CD4-positive, alpha-beta memory T cell (primary cell): ENCODE data around the gene ST13. TPM values are rescaled to one million over a fixed set of nuclear protein-coding genes. Genes with fewer than 3 reads are reported as not detected.
"Not testable (repeated sequence)": the region's sequence is repeated elsewhere in the genome, so short reads cannot be mapped to it uniquely, and the experiment has no call there.

Experiments
- CTCF ChIA-PET: fragments of 350-600 bp; sonication (Branson Sonifier 250); formaldehyde crosslinking; loops from one replicate; lab custom pipeline; 2021; ENCODE audit warnings: inconsistent platforms; ENCODE audit not compliant: partially characterized antibody; lab: Charles Lee
- POLR2A ChIA-PET: fragments of 350-600 bp; sonication (Branson Sonifier 250); formaldehyde crosslinking; loops from one replicate; lab custom pipeline; 2021; ENCODE audit not compliant: partially characterized antibody; lab: Charles Lee
- DNase-seq, 5 donors: peaks; one replicate each; pipeline versions ENCODE4 v3.0.0 to v3.0.0-alpha.2; 2020 to 2022; ENCODE audit warnings: mixed read lengths in 1 of 5
- H3K27ac ChIP-seq: one replicate; pipeline ENCODE4 v1.7.0; 2013; ENCODE audit warnings: low read depth, low read length
- H3K27me3 ChIP-seq: 2 replicates; pipeline ENCODE4 v1.7.0; 2013; ENCODE audit warnings: mild to moderate bottlenecking, low read length, moderate library complexity; ENCODE audit not compliant: insufficient read depth
- H3K36me3 ChIP-seq: 2 replicates; pipeline ENCODE4 v1.7.0; 2013; ENCODE audit warnings: mild to moderate bottlenecking, low read length, moderate library complexity; ENCODE audit not compliant: insufficient read depth
- H3K4me1 ChIP-seq: 2 replicates; pipeline ENCODE4 v1.7.0; 2013; ENCODE audit warnings: mild to moderate bottlenecking, low read length, moderate library complexity; ENCODE audit not compliant: insufficient read depth
- H3K4me3 ChIP-seq, 2 donors: one replicate each; pipeline ENCODE4 v1.7.0; 2013; ENCODE audit warnings: low read length in 2 of 2, mild to moderate bottlenecking in 1 of 2
- H3K9me3 ChIP-seq, 2 donors: one replicate each; pipeline ENCODE4 v1.7.0; 2013; ENCODE audit warnings: low read length in 2 of 2, control low read depth in 1 of 2; ENCODE audit not compliant: control insufficient read depth in 1 of 2
- H3K27ac Mint-ChIP-seq, 7 donors: one replicate each; pipeline ENCODE4 v1.8.0; 2020 to 2021; ENCODE audit warnings: mixed read lengths in 7 of 7, mild to moderate bottlenecking in 6 of 7, inconsistent platforms in 3 of 7, moderate library complexity in 3 of 7
- H3K27me3 Mint-ChIP-seq, 2 donors: one replicate each; pipeline ENCODE4 v1.8.0; 2020 to 2021; ENCODE audit warnings: mixed read lengths in 2 of 2
- H3K36me3 Mint-ChIP-seq, 2 donors: one replicate each; pipeline ENCODE4 v1.8.0; 2020 to 2021; ENCODE audit warnings: mixed read lengths in 2 of 2, inconsistent platforms in 1 of 2, mild to moderate bottlenecking in 1 of 2
- H3K4me1 Mint-ChIP-seq, 4 donors: one replicate each; pipeline ENCODE4 v1.8.0; 2020 to 2021; ENCODE audit warnings: mixed read lengths in 4 of 4, mild to moderate bottlenecking in 1 of 4
- H3K4me3 Mint-ChIP-seq, 8 donors: one replicate each; pipeline ENCODE4 v1.8.0; 2020 to 2021; ENCODE audit warnings: mixed read lengths in 8 of 8, mild to moderate bottlenecking in 7 of 8, moderate library complexity in 6 of 8, inconsistent platforms in 3 of 8
- H3K9me3 Mint-ChIP-seq, 8 donors: one replicate each; pipeline ENCODE4 v1.8.0; 2020 to 2021; ENCODE audit warnings: mixed read lengths in 8 of 8, mild to moderate bottlenecking in 5 of 8, inconsistent platforms in 3 of 8, moderate library complexity in 1 of 8
- intact Hi-C: fragments of 100-400 bp; cut with micrococcal nuclease; formaldehyde crosslinking; loops from one replicate; pipeline ENCODE4 v1.15.1; 2023
- polyA plus RNA-seq, 2 donors: library from polyadenylated mRNA; unstranded; fragments of 300-500 nt; fragmentation: Illumina TruSeq; gene quantifications; one replicate each; pipeline ENCODE4 v1.2.3, GENCODE V29; 2021
- total RNA-seq, 2 experiments: library from RNA; stranded (reverse); gene quantifications; one replicate each; pipeline ENCODE4 v1.2.3, GENCODE V29; 2021

ST13 gene
- total and polyA plus RNA-seq, 4 experiments from 2014 or later: 161 to 174 (median 168) TPM

DNA sequence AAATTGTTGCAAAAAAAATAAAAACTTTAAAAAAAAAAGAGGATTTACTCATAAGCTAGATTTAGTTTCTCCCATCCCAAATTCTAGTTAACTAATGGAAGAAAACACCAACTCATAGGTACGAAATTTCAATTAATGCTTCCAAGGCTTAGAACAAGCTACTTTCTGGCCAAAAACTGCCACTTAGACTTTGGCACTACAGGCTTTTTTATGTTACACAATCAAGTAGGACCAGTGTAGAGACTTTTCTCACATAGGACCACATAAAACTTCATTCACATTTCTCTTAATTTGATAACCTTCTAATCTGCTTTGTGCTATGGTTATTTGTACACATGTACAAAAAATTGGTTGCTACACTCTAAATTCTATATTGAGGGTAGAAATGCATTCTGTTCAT, 3.1 kb downstream of the ST13 start:
- no peak for DNase-seq
- peak overlapping the region in 3 of 8 donors; percentile 51 to 79 (median 62) for H3K4me3 Mint-ChIP-seq
- H3K4me3 ChIP-seq: no peak overlapping the region
- peaks cover 28 to 77% (median 51%) of the 10 kb centered on the region in 4 donors for H3K4me1 Mint-ChIP-seq
- no peaks in the 10 kb centered on the region for H3K27me3 ChIP-seq
- peaks cover 0 to 2% of the 10 kb centered on the region in 2 donors for H3K27me3 Mint-ChIP-seq
- H3K9me3 ChIP-seq: no peaks in the 10 kb centered on the region
- ChIA-PET CTCF (no interaction called here), POLR2A (no interaction called here)
- H3K9me3 Mint-ChIP-seq: peaks cover 0 to 7% (median 0%) of the 10 kb centered on the region in 8 donors
- peaks cover 3 to 54% of the 10 kb centered on the region in 2 donors for H3K36me3 Mint-ChIP-seq
- peaks cover 59% of the 10 kb centered on the region for H3K4me1 ChIP-seq
- intact Hi-C loops: no loop called here
- H3K27ac ChIP-seq: peak overlapping the region; percentile 21
- H3K27ac Mint-ChIP-seq: peak overlapping the region in 6 of 7 donors; percentile 57 to 98 (median 75)
- H3K36me3 ChIP-seq: peaks cover 8% of the 10 kb centered on the region

DNA sequence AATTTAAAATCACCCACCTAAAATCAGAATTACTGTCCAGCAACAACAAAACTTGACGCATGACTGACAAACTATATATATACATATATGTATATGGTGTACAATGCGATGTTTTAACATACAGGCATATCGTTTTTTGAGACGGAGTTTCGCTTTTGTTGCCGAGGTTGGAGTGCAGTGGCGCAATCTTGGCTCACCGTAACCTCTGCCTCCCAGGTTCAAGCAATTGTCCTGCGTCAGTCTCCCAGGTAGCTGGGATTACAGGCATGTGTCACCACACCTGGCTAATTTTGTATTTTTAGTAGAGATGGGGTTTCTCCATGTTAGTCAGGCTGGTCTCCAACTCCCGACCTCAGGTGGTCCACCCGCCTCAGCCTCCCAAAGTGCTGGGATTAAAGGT, 10.6 kb downstream of the ST13 start:
- H3K4me1 Mint-ChIP-seq: peaks cover 6 to 22% (median 9%) of the 10 kb centered on the region in 4 donors
- DNase-seq, CTCF ChIA-PET, H3K4me1 ChIP-seq, H3K27me3 ChIP-seq, H3K9me3 Mint-ChIP-seq, H3K9me3 ChIP-seq, H3K4me3 Mint-ChIP-seq, H3K27me3 Mint-ChIP-seq, H3K27ac Mint-ChIP-seq, H3K4me3 ChIP-seq, intact Hi-C loops, H3K27ac ChIP-seq: not testable (repeated sequence)
- POLR2A ChIA-PET: interaction anchor here (0.9 kb wide), 1 partner anchor 11 kb away, joined by 3 read pairs; the partner anchor contains the start of genes ST13 and XPNPEP3
- H3K36me3 ChIP-seq: peaks cover 44% of the 10 kb centered on the region
- peaks cover 32 to 70% of the 10 kb centered on the region in 2 donors for H3K36me3 Mint-ChIP-seq

DNA sequence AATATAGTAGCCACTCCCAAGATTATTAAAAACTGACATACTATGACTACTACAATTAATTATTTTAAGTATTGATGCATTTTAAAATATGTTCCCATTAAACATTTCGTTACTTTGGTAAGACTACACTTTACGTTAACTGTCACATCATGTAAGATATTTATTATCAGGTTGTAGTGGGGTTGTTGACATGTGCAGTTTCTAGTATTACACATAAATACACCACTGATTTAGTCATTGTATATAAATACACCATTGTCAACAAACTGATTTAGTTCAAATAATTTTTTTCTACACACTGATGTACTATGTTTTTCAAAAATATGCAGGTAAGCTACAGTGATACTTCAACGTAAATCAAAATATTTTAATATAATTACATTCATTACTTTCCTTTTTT, 11.5 kb downstream of the ST13 start:
- Mint-ChIP-seq H3K4me3 (no peak overlapping the region), H3K9me3 (no peaks in the 10 kb centered on the region), H3K4me1 (peaks cover 0 to 15% (median 8%) of the 10 kb centered on the region in 4 donors), H3K27me3 (no peaks in the 10 kb centered on the region), H3K36me3 (peaks cover 37 to 70% of the 10 kb centered on the region in 2 donors), H3K27ac (no peak overlapping the region)
- intact Hi-C loops: no loop called here
- H3K4me3 ChIP-seq: no peak overlapping the region
- no peaks in the 10 kb centered on the region for H3K4me1 ChIP-seq
- ChIA-PET POLR2A (no interaction called here), CTCF (no interaction called here)
- H3K27ac ChIP-seq: no peak overlapping the region
- peaks cover 52% of the 10 kb centered on the region for H3K36me3 ChIP-seq
- H3K27me3 ChIP-seq: no peaks in the 10 kb centered on the region
- H3K9me3 ChIP-seq: no peaks in the 10 kb centered on the region
- no peak for DNase-seq

DNA sequence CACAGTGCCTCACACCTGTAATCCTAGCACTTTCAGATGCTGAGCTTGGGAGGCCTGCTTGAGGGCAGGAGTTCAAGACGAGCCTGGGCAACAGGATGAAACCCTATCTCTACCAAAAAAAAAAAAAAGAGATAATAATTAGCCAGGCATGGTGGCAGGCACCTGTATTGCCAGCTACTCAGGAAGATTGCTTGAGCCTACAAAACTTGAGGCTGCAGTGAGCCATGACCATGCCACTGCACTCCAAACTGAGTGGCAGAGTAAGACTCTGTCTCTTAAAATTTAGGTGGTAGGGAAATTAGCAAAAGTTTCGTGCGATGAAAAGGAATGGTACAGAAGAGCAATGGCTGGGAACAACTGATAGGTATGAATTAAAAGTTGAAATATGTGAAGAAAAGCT, 18.0 kb downstream of the ST13 start:
- intact Hi-C loops: no loop called here
- no peaks in the 10 kb centered on the region for H3K9me3 Mint-ChIP-seq
- Histone ChIP-seq H3K4me3 (no peak overlapping the region), H3K9me3 (no peaks in the 10 kb centered on the region), H3K27me3 (no peaks in the 10 kb centered on the region), H3K4me1 (no peaks in the 10 kb centered on the region), H3K27ac (no peak overlapping the region), H3K36me3 (peaks cover 67% of the 10 kb centered on the region)
- CTCF ChIA-PET: no interaction called here
- H3K4me1 Mint-ChIP-seq: peaks cover 0 to 12% (median 6%) of the 10 kb centered on the region in 4 donors
- H3K27me3 Mint-ChIP-seq: no peaks in the 10 kb centered on the region
- DNase-seq: no peak
- H3K36me3 Mint-ChIP-seq: peaks cover 35 to 69% of the 10 kb centered on the region in 2 donors
- no peak overlapping the region for H3K4me3 Mint-ChIP-seq
- POLR2A ChIA-PET: no interaction called here
- no peak overlapping the region for H3K27ac Mint-ChIP-seq

DNA sequence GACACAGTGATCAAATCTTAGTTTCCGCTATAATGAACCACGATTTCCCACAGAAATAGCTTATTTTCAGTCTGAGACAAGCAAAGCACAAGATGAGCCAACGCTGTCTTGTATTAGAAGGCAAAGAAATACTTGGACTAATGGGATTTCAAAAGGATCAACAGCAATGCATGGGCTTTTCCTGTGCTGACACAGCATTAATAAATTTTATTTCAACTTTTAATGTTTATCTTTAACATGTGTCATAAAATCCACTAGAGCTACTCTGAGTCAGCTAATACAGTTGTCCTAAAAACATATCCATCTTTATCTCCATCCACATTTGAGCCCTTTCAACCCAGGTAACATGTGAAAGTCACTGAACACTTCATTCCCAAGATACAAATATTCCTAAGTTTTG, 21.8 kb downstream of the ST13 start:
- DNase-seq: no peak
- H3K4me1 ChIP-seq: no peaks in the 10 kb centered on the region
- ChIA-PET CTCF (interaction anchor here (1.1 to 1.9 kb wide), 3 partner anchors 10 to 151 kb away, joined by 3 to 6 read pairs (median 3); no protein-coding TSS in a partner anchor), POLR2A (no interaction called here)
- no peaks in the 10 kb centered on the region for H3K27me3 Mint-ChIP-seq
- intact Hi-C loops: no loop called here
- H3K36me3 Mint-ChIP-seq: peaks cover 34 to 68% of the 10 kb centered on the region in 2 donors
- no peak overlapping the region for H3K4me3 Mint-ChIP-seq
- no peaks in the 10 kb centered on the region for H3K9me3 Mint-ChIP-seq
- H3K4me1 Mint-ChIP-seq: peaks cover 0 to 1% (median under 1%) of the 10 kb centered on the region in 4 donors
- H3K4me3 ChIP-seq: no peak overlapping the region
- no peaks in the 10 kb centered on the region for H3K9me3 ChIP-seq
- no peak overlapping the region for H3K27ac ChIP-seq
- no peaks in the 10 kb centered on the region for H3K27me3 ChIP-seq
- peak overlapping the region in 2 of 7 donors; percentile 38 to 43 for H3K27ac Mint-ChIP-seq
- H3K36me3 ChIP-seq: peaks cover 73% of the 10 kb centered on the region

DNA sequence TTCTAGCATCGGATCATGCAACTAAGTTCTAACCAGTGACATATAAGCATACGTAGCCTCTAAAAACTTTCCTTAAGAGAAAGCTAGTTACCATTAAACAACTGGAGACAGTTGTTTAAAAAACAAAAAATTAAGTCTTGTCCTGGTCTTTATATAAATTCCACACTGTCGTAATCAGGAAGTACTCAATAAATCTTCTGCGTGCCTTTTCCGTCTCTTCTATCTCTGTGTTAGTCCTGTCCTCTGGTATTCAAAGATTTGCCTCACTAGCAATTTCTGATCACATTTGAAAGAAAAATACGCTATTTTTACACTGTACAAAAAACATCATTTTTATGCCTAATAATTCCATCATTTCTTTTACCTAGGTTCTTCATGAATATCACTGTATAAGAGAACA, 27.3 kb downstream of the ST13 start:
- no peaks in the 10 kb centered on the region for H3K9me3 ChIP-seq
- DNase-seq: no peak
- no peak overlapping the region for H3K27ac ChIP-seq
- H3K9me3 Mint-ChIP-seq: no peaks in the 10 kb centered on the region
- H3K27me3 Mint-ChIP-seq: no peaks in the 10 kb centered on the region
- H3K27ac Mint-ChIP-seq: no peak overlapping the region
- peaks cover 38 to 65% of the 10 kb centered on the region in 2 donors for H3K36me3 Mint-ChIP-seq
- no peaks in the 10 kb centered on the region for H3K27me3 ChIP-seq
- peaks cover 56% of the 10 kb centered on the region for H3K36me3 ChIP-seq
- ChIA-PET CTCF (no interaction called here), POLR2A (interaction anchor here (1.2 kb wide), 1 partner anchor 39 kb away, joined by 4 read pairs; no protein-coding TSS in a partner anchor)
- H3K4me3 Mint-ChIP-seq: no peak overlapping the region
- no peaks in the 10 kb centered on the region for H3K4me1 ChIP-seq
- no peak overlapping the region for H3K4me3 ChIP-seq
- H3K4me1 Mint-ChIP-seq: no peaks in the 10 kb centered on the region
- intact Hi-C loops: no loop called here

DNA sequence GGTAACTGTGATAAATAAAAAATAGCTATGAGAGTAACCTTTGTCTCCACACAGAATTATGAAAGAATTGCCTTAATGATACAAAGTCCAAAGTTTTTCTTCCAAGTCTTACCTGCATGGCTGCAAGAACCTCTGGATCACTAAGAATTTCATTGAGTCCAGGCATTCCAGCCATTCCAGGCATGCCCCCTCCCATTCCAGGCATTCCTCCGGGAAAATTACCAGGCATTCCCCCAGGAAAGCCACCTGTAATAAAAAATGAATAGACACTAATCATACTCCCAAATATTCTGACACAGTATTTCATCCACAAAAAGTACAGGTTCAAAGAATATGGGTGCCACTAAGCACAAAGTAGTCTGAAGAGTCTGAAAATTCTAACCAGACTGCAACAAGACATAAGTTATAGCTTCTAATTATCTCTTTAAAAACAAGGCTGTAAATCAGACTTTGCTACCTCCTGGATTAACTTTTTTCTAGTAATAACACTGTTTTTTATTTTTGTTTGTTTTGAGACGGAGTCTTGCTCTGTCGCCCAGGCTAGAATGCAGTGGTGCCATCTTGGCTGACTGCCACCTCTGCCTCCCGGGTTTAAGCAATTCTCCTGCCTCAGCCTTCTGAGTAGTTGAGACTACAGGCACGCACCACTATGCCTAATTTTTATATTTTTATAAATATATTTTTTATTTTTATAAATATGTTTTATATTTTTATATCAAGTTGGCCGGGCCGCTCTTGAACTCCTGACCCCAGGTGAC, 29.3 kb downstream of the ST13 start:
- no peak for DNase-seq
- H3K27me3 Mint-ChIP-seq: no peaks in the 10 kb centered on the region
- H3K4me1 ChIP-seq: no peaks in the 10 kb centered on the region
- H3K27ac Mint-ChIP-seq: no peak overlapping the region
- no peak overlapping the region for H3K4me3 Mint-ChIP-seq
- no peaks in the 10 kb centered on the region for H3K4me1 Mint-ChIP-seq
- no peaks in the 10 kb centered on the region for H3K27me3 ChIP-seq
- no peaks in the 10 kb centered on the region for H3K9me3 ChIP-seq
- no peak overlapping the region for H3K27ac ChIP-seq
- peaks cover 44% of the 10 kb centered on the region for H3K36me3 ChIP-seq
- peaks cover 31 to 56% of the 10 kb centered on the region in 2 donors for H3K36me3 Mint-ChIP-seq
- ChIA-PET POLR2A (no interaction called here), CTCF (no interaction called here)
- no peak overlapping the region for H3K4me3 ChIP-seq
- intact Hi-C loops: no loop called here
- H3K9me3 Mint-ChIP-seq: no peaks in the 10 kb centered on the region
